ENCODE measurements around the gene HOXA3.

DNA sequence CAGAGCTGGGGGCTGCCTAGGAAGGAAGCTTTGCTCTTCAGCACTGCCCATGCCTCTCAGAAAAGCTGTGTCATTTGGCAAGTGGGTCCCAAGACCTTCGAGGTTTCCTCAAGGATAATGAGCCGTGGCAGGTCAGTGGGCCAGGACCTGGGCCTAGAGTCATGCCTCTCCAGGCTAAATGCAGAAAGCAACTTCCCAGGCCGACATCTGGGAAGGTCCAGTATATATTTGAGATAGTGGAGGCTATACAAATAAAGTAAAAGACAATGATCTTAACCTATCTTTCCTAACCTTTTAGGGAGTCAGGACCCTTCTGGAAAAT, 24.1 kb upstream of the HOXA3 start:
- no peak for TF ChIP-seq NFYB (CRISPR knock-in tag; IDR thresholded peaks at IDR 0.05)
- no peak for TF ChIP-seq ZNF639 (CRISPR knock-in tag; conservative IDR thresholded peaks at IDR 0.05)
- TF ChIP-seq TCF12 (IDR thresholded peaks at IDR 0.05), result no peak
- no peak for TF ChIP-seq TCF12 (CRISPR knock-in tag; IDR thresholded peaks at IDR 0.05)
- TF ChIP-seq YY1 (IDR thresholded peaks at IDR 0.05; ENCODE audit: insufficient read depth, insufficient replicate concordance, low read depth, low read length), result no peak

All from HepG2 (cell line).